ENCODE results near the gene ABCA12.

The ABCA12 gene

GRCh38 chr2:215020283-215020682, 118.1 kb downstream of the ABCA12 start:
- in situ Hi-C loops (cut with HindIII; ENCODE audit: low pct_unique_long_range_greater_than_20kb, low sequenced_read_pairs) = no loop called here
- no peak for TF ChIP-seq JUND (IDR thresholded peaks at IDR 0.05; ENCODE audit: low read depth)
- no peak for DNase-seq (ENCODE audit: low read depth in 1 of 2, low spot score in 1 of 2)

GRCh38 chr2:215019521-215020145, 118.8 kb downstream of the ABCA12 start:
- TF ChIP-seq JUND (IDR thresholded peaks at IDR 0.05; ENCODE audit: low read depth) = no peak
- no peak for DNase-seq (ENCODE audit: low read depth in 1 of 2, low spot score in 1 of 2)
- in situ Hi-C loops (cut with HindIII; ENCODE audit: low pct_unique_long_range_greater_than_20kb, low sequenced_read_pairs) = no loop called here

GRCh38 chr2:215019085-215019484, 119.3 kb downstream of the ABCA12 start:
- DNase-seq (ENCODE audit: low read depth in 1 of 2, low spot score in 1 of 2) = no peak
- in situ Hi-C loops (cut with HindIII; ENCODE audit: low pct_unique_long_range_greater_than_20kb, low sequenced_read_pairs) = no loop called here
- no peak for TF ChIP-seq JUND (IDR thresholded peaks at IDR 0.05; ENCODE audit: low read depth)

GRCh38 chr2:215015421-215015820, 123.0 kb downstream of the ABCA12 start:
- DNase-seq (ENCODE audit: low read depth in 1 of 2, low spot score in 1 of 2) = no peak
- in situ Hi-C loops (cut with HindIII; ENCODE audit: low pct_unique_long_range_greater_than_20kb, low sequenced_read_pairs) = no loop called here
- TF ChIP-seq JUND (IDR thresholded peaks at IDR 0.05; ENCODE audit: low read depth) = no peak

DNA sequence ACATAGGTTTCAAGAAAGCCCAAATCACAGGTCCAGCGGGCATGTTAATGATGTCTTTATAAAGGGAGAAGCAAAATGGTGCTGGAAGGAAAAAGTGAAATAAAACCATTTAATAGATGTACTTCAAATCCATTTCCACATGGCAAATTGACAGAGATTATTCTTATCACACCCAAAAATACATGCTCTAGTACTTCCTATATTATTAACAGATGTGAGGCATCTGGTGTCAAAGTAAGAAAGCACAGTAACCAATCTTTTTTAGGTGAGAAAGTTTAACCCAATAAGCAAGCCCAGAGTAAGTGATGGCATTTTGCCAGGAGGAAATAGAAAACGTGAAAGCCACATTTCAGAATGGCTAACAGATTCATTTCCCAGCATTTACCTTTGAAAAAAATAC, 128.0 kb downstream of the ABCA12 start:
- TF ChIP-seq JUND (IDR thresholded peaks at IDR 0.05; ENCODE audit: low read depth) = no peak
- in situ Hi-C loops (cut with HindIII; ENCODE audit: low pct_unique_long_range_greater_than_20kb, low sequenced_read_pairs) = no loop called here
- no peak for DNase-seq (ENCODE audit: low read depth in 1 of 2, low spot score in 1 of 2)

DNA sequence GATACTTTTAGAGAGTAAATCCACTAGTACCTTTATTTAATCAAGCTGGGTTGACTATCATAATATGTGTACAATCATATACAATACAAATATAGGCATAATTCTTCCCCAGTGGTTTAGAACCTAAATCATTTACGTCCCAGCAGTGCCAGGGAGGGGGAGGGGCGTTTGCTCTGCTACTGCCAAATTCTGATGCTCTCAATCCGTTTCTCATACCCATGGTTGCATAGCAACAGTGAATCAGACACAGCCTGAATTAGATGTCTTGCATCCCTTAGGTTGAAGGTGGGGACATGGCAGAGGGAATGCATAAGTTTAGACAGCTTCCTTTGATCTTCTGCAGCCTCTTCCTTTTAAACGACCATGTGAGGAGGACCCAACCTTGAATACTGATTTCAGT, 135.4 kb downstream of the ABCA12 start:
- no peak for TF ChIP-seq JUND (IDR thresholded peaks at IDR 0.05; ENCODE audit: low read depth)
- DNase-seq (ENCODE audit: low read depth in 1 of 2, low spot score in 1 of 2) = no peak
- in situ Hi-C loops (cut with HindIII; ENCODE audit: low pct_unique_long_range_greater_than_20kb, low sequenced_read_pairs) = no loop called here

DNA sequence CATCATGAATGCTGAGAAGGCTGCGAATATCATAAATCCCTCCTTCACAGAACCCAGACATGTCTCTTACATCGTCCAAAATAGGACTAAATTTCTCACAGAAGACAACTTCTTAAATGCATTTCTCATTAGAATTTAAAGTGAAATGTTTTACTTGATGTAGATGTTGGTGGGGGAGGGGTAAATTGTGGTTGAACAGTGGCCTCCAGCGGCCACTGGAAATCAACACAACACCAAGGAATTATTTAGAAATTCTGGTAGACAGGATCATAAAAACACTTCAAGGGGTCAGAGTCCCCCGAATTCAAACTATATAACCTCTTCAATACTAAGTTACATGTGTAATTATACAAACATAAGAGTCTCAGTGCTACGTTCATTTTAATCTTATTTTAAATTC, 135.9 kb downstream of the ABCA12 start:
- in situ Hi-C loops (cut with HindIII; ENCODE audit: low pct_unique_long_range_greater_than_20kb, low sequenced_read_pairs) = no loop called here
- DNase-seq (ENCODE audit: low read depth in 1 of 2, low spot score in 1 of 2) = peak in 1 of 2 experiments; percentile 61
- no peak for TF ChIP-seq JUND (IDR thresholded peaks at IDR 0.05; ENCODE audit: low read depth)

DNA sequence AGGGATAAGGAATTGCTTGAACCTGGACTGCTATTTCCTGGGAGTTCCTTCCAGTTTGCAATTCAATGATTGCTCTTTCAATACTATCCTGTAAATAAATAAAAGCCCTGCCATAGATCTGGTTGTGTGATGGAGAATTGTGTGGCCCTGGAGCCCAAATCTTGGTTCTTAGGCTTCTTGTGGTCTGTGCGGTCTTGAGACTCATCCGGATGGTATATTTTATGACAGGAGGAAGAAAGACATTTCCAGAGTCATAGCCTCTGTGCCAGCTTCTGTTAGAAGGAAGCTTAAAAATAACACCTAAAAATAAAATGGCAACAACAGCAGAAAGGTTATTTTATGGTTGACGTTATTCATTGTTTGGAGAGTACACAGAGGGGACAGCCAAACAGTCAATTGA, 137.7 kb downstream of the ABCA12 start:
- no peak for TF ChIP-seq JUND (IDR thresholded peaks at IDR 0.05; ENCODE audit: low read depth)
- DNase-seq (ENCODE audit: low read depth in 1 of 2, low spot score in 1 of 2) = no peak
- in situ Hi-C loops (cut with HindIII; ENCODE audit: low pct_unique_long_range_greater_than_20kb, low sequenced_read_pairs) = no loop called here

GRCh38 chr2:214995926-214996670, 142.3 kb downstream of the ABCA12 start:
- TF ChIP-seq JUND (IDR thresholded peaks at IDR 0.05; ENCODE audit: low read depth) = no peak
- in situ Hi-C loops (cut with HindIII; ENCODE audit: low pct_unique_long_range_greater_than_20kb, low sequenced_read_pairs) = no loop called here
- DNase-seq (ENCODE audit: low read depth in 1 of 2, low spot score in 1 of 2) = no peak

DNA sequence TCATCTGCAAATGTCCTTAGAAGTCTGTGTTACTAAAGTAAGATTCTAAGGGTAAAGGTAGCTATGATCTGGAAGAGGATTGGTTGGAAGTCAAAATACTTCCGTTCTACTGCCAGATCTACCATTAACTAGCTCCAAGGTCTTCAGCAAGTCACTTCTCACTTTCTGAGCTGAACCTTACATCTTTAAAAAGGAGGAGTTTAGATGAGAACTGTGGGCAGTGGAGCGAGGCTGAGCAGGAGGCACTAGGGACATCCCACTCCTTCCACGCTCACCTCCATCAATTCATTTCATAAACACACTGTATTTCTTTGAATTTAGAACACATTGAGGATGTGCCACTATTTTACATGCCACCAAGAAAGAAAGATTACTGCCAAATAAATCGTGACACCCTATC, 143.0 kb downstream of the ABCA12 start:
- in situ Hi-C loops (cut with HindIII; ENCODE audit: low pct_unique_long_range_greater_than_20kb, low sequenced_read_pairs) = no loop called here
- DNase-seq (ENCODE audit: low read depth in 1 of 2, low spot score in 1 of 2) = no peak
- no peak for TF ChIP-seq JUND (IDR thresholded peaks at IDR 0.05; ENCODE audit: low read depth)

DNA sequence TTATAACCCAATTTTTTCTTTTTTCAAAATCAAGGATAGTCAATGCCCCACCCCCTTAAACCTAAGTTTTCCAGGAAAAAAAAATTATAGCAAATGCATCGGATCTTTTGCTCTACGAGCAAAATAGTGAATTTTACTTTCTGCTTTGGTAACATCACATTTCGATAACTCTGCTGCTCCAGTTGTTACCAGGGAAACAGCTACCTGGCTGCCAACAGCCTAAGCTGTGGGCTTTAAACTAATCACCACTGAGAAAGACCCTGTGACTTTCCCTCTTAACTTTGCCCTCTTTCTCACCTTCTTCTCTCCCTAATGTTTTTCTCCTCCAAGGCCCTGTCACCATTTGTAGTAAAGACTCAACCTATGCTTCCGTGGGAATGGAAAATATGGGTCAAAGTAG, 145.5 kb downstream of the ABCA12 start:
- in situ Hi-C loops (cut with HindIII; ENCODE audit: low pct_unique_long_range_greater_than_20kb, low sequenced_read_pairs) = no loop called here
- no peak for DNase-seq (ENCODE audit: low read depth in 1 of 2, low spot score in 1 of 2)

GRCh38 chr2:214989187-214989586, 149.2 kb downstream of the ABCA12 start:
- TF ChIP-seq JUND (IDR thresholded peaks at IDR 0.05; ENCODE audit: low read depth) = no peak
- in situ Hi-C loops (cut with HindIII; ENCODE audit: low pct_unique_long_range_greater_than_20kb, low sequenced_read_pairs) = no loop called here
- DNase-seq (ENCODE audit: low read depth in 1 of 2, low spot score in 1 of 2) = peak; percentile 4 to 53

More for the DNA sequence above, 145.5 kb downstream of the ABCA12 start:
- TF ChIP-seq JUND (IDR thresholded peaks at IDR 0.05; ENCODE audit: low read depth) = no peak

DNA sequence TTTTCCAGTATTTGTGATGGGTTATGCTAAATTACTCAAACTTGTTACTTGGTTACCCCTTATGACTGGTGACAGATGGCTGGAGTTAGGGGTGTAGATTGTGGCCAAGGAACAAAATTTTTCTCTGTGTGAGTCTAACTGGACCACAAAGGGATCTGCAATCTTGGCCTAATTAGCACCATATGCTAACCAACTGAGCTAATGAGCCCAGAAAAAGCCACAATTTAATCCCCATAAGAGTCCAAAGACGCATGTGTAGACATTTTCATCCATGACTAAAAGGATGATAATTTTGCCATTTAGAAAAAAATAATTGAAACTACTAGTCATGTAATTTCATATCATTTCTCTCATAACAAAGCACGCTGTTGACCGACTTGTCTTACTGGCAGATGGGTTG, 151.2 kb downstream of the ABCA12 start:
- TF ChIP-seq JUND (IDR thresholded peaks at IDR 0.05; ENCODE audit: low read depth) = no peak
- in situ Hi-C loops (cut with HindIII; ENCODE audit: low pct_unique_long_range_greater_than_20kb, low sequenced_read_pairs) = no loop called here
- DNase-seq (ENCODE audit: low read depth in 1 of 2, low spot score in 1 of 2) = no peak

Measured in T47D (cell line).